Ishikawa (cell line): Measurements from ENCODE around the gene RPGRIP1L.

Source experiments
- CEBPB ChIP-seq: IDR thresholded peaks from 2 replicates; pipeline ENCODE4 v1.6.1; 2012
- CREB1 ChIP-seq: IDR thresholded peaks from 2 replicates; pipeline ENCODE4 v1.6.1; 2012; ENCODE audit warnings: low read depth
- EGR1 ChIP-seq: IDR thresholded peaks from 2 replicates; pipeline ENCODE4 v1.6.1; 2012
- EP300 ChIP-seq: IDR thresholded peaks from 2 replicates; pipeline ENCODE4 v1.6.1; 2012; ENCODE audit warnings: borderline replicate concordance
- FOXM1 ChIP-seq: IDR thresholded peaks from 2 replicates; pipeline ENCODE4 v1.6.1; 2012; ENCODE audit warnings: low read depth, borderline replicate concordance
- MAX ChIP-seq: IDR thresholded peaks from 2 replicates; pipeline ENCODE4 v1.6.1; 2012
- NFIC ChIP-seq: IDR thresholded peaks from 2 replicates; pipeline ENCODE4 v1.6.1; 2012
- RAD21 ChIP-seq: IDR thresholded peaks from 2 replicates; pipeline ENCODE4 v1.6.1; 2012; ENCODE audit warnings: low read depth
- REST ChIP-seq: IDR thresholded peaks from 2 replicates; pipeline ENCODE4 v1.6.1; 2012; ENCODE audit warnings: low read depth, mild to moderate bottlenecking
- TAF1 ChIP-seq: IDR thresholded peaks from 2 replicates; pipeline ENCODE4 v1.6.1; 2012; ENCODE audit warnings: low read depth, mild to moderate bottlenecking
- TCF12 ChIP-seq: IDR thresholded peaks from 2 replicates; pipeline ENCODE4 v1.6.1; 2012; ENCODE audit warnings: low read depth
- TEAD4 ChIP-seq: IDR thresholded peaks from 2 replicates; pipeline ENCODE4 v1.6.1; 2012
- USF1 ChIP-seq: IDR thresholded peaks from 2 replicates; pipeline ENCODE4 v1.6.1; 2012
- YY1 ChIP-seq: IDR thresholded peaks from 2 replicates; pipeline ENCODE4 v1.6.1; 2012; ENCODE audit warnings: low read depth
- ZBTB7A ChIP-seq: IDR thresholded peaks from 2 replicates; pipeline ENCODE4 v1.6.1; 2012; ENCODE audit warnings: low read depth

RPGRIP1L gene

GRCh38 chr16:53708490-53708889 is 4.8 kb upstream of the RPGRIP1L start:
- TF ChIP-seq CEBPB (no peak), CREB1 (no peak), MAX (no peak), TAF1 (no peak), EP300 (no peak)

- TF ChIP-seq REST (no peak), TAF1 (no peak), NFIC (no peak), TCF12 (no peak), EGR1 (no peak), MAX (no peak), RAD21 (no peak), USF1 (no peak)
Observed at GRCh38 chr16:53707671-53708070, 4.0 kb upstream of the RPGRIP1L start.

GRCh38 chr16:53704445-53704813 is 770 bp upstream of the RPGRIP1L start:
- TF ChIP-seq RAD21 (no peak), ZBTB7A (no peak), FOXM1 (no peak), REST (no peak), CEBPB (no peak)

- TF ChIP-seq EP300 (no peak), EGR1 (no peak), NFIC (no peak), RAD21 (no peak), USF1 (no peak), YY1 (no peak), TCF12 (no peak), TAF1 (no peak), ZBTB7A (no peak), MAX (no peak), REST (no peak), FOXM1 (no peak), CREB1 (no peak), CEBPB (no peak), TEAD4 (no peak)
Observed at GRCh38 chr16:53695070-53695469, 8.6 kb downstream of the RPGRIP1L start.

GRCh38 chr16:53693320-53693719 is 10.3 kb downstream of the RPGRIP1L start:
- no peak for TF ChIP-seq TCF12
- no peak for TF ChIP-seq REST
- TF ChIP-seq ZBTB7A = no peak
- TF ChIP-seq TAF1 = no peak
- no peak for TF ChIP-seq USF1
- TF ChIP-seq NFIC = no peak
- TF ChIP-seq EGR1 = no peak
- TF ChIP-seq YY1 = no peak
- TF ChIP-seq MAX = no peak
- TF ChIP-seq CEBPB = no peak
- no peak for TF ChIP-seq EP300
- no peak for TF ChIP-seq RAD21
